Mucosa of rectum (tissue), 2 donors: ENCODE data around the gene AIFM3.

Experiments
- H3K27ac ChIP-seq, 2 donors: one replicate each; pipeline ENCODE4 v1.7.0; 2013; ENCODE audit warnings: inconsistent platforms in 2 of 2, low read depth in 2 of 2, low read length in 2 of 2
- H3K27me3 ChIP-seq, 2 donors: one replicate each; pipeline ENCODE4 v1.7.0; 2013; ENCODE audit warnings: low read length in 2 of 2; ENCODE audit not compliant: control insufficient read depth in 2 of 2, insufficient read depth in 2 of 2
- H3K36me3 ChIP-seq, 2 donors: one replicate each; pipeline ENCODE4 v1.7.0; 2013; ENCODE audit warnings: low read length in 2 of 2; ENCODE audit not compliant: control insufficient read depth in 2 of 2, insufficient read depth in 2 of 2
- H3K4me1 ChIP-seq, 2 donors: one replicate each; pipeline ENCODE4 v1.7.0; 2013; ENCODE audit warnings: low read length in 2 of 2, mild to moderate bottlenecking in 1 of 2; ENCODE audit not compliant: control insufficient read depth in 2 of 2, insufficient read depth in 2 of 2
- H3K4me3 ChIP-seq, 2 donors: one replicate each; pipeline ENCODE4 v1.7.0; 2013; ENCODE audit warnings: low read length in 2 of 2
- H3K9ac ChIP-seq, 2 donors: one replicate each; pipeline ENCODE4 v1.7.0; 2013; ENCODE audit warnings: low read length in 2 of 2, low read depth in 1 of 2, mild to moderate bottlenecking in 1 of 2
- H3K9me3 ChIP-seq, 2 donors: one replicate each; pipeline ENCODE4 v1.7.0; 2013; ENCODE audit warnings: low read length in 2 of 2; ENCODE audit not compliant: control insufficient read depth in 2 of 2
- donor health status: healthy.
- donor health status: Normal muscosa, but diverticular disease.

Gene AIFM3, protein sequence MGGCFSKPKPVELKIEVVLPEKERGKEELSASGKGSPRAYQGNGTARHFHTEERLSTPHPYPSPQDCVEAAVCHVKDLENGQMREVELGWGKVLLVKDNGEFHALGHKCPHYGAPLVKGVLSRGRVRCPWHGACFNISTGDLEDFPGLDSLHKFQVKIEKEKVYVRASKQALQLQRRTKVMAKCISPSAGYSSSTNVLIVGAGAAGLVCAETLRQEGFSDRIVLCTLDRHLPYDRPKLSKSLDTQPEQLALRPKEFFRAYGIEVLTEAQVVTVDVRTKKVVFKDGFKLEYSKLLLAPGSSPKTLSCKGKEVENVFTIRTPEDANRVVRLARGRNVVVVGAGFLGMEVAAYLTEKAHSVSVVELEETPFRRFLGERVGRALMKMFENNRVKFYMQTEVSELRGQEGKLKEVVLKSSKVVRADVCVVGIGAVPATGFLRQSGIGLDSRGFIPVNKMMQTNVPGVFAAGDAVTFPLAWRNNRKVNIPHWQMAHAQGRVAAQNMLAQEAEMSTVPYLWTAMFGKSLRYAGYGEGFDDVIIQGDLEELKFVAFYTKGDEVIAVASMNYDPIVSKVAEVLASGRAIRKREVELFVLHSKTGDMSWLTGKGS

DNA sequence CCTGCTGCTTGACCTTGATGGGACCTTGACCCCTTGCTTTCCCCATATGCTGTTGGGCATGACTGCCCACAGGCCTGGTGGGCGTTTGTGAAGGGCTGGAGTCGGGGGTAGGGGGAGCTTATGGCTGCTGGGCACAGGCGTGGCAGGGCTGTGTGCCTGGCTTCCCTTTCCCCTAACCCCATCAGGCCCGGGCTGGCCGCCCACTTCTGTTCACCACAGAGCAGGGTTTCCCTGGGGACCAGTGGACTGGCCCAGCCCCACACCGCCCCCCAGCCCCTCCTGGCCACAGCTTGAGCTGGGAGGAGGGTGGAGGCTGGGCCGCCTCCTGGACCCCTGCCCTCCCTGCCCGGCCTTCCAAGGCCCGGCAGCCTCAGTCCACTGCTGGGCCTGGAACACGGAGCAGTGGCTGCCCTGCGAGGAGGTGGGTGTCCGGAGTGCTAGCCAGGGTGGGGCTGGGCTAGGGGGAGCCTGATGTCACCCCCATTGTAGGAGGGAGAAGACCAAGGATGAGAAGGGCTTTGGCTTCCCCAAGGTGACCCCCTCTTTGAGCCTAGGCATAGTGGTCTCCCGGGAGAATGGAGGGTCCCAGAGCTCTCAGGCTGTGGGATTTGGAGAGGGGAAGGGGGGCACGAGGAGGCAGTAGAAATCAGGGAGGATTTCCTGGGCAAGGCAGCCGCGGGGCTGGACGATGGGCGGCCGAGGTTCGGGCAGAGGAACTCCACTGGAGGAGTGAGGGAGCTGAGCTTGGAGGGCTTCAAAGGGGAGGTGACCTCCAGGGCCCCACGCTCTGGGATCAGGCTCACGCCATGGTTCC, at the start of gene AIFM3:
Gene AIFM3 (plus strand): TSS at position 373 of the 814 bp plus-strand sequence. CDS start 690 bp downstream, outside the sequence.
- Histone ChIP-seq H3K9me3 (no peaks in the 10 kb centered on the region), H3K4me3 (peak within 1 kb of the TSS; percentile 42 to 62), H3K27ac (peak within 1 kb of the TSS; percentile 89 to 94), H3K9ac (peak within 1 kb of the TSS; percentile 44 to 85), H3K4me1 (peaks cover 29 to 33% of the 10 kb centered on the region in 2 donors), H3K36me3 (peaks cover 2 to 3% of the 10 kb centered on the region in 2 donors), H3K27me3 (no peaks in the 10 kb centered on the region)

DNA sequence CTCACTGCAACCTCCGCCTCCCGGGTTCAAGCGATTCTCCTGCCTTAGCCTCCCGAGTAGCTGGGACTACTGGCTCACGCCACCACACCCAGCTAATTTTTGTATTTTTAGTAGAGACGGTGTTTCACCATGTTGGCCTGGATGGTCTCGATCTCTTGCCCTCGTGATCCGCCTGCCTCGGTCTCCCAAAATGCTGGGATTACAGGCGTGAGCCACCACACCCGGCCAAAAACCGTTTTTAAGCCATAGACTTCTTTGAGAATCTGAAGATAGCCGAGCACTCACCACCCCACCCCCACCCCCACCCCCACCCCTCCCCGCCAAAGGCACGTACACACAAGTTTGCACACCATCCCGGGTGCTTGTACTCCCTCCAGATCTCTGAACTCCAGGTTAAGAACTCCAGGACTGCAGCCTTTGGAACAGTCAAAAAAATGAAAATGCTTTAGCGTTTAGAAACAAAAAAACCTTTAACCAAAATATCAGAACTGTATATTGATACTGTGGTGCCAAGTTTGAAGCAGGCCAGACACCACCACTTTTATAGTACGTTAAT, 48.3 kb upstream of the AIFM3 start:
- Histone ChIP-seq H3K4me1 (peaks cover 20 to 22% of the 10 kb centered on the region in 2 donors), H3K9ac (peak overlapping the region; percentile 56 to 99), H3K36me3 (no peaks in the 10 kb centered on the region), H3K9me3 (no peaks in the 10 kb centered on the region), H3K27me3 (no peaks in the 10 kb centered on the region), H3K27ac (peak overlapping the region; percentile 96 to 97), H3K4me3 (peak overlapping the region; percentile 97 to 99)

DNA sequence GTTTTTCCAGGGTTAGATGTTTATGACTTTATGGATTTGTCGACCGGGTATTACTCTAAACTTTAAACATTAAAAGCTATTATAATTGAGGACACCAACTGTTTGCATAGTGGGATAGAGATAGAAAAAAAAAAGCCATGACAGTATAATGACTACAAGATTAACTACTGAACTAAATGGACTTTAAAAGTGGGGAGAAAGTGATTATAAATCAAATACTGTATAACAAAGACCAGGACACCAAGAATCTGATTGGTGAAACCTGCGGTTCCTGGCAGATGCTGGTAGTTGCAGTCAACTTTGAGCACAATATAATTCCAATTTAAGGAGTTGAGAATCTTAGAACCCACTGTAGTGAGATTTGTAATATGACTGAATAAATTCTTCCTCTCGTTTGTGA, 47.3 kb upstream of the AIFM3 start:
- Histone ChIP-seq H3K27me3 (no peaks in the 10 kb centered on the region), H3K36me3 (peaks cover 0 to 2% of the 10 kb centered on the region in 2 donors), H3K9ac (peak overlapping the region; percentile 58), H3K9me3 (no peaks in the 10 kb centered on the region), H3K27ac (peak overlapping the region; percentile 19 to 62), H3K4me3 (peak overlapping the region; percentile 97 to 99), H3K4me1 (peaks cover 20 to 22% of the 10 kb centered on the region in 2 donors)

DNA sequence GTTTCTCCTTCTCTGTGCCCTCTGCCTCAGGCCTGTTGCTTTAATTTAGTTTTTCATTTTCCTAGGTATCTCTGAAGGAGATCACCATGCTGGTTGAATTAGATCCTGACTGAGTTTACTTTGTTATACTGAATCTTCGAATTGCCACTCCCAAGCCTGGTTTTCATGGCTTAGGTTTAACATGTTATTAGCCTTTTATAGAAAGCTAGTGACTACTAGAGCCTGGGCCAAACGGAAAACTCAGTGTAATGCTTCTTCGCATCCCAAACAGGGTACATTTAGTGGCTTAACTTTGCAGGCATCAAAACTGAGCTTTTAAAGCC, 46.2 kb upstream of the AIFM3 start:
- peak overlapping the region in 1 of 2 donors; percentile 14 for H3K9ac ChIP-seq
- H3K4me1 ChIP-seq = peaks cover 20 to 22% of the 10 kb centered on the region in 2 donors
- peak overlapping the region; percentile 97 to 99 for H3K4me3 ChIP-seq
- H3K9me3 ChIP-seq = no peaks in the 10 kb centered on the region
- H3K36me3 ChIP-seq = peaks cover 0 to 2% of the 10 kb centered on the region in 2 donors
- no peaks in the 10 kb centered on the region for H3K27me3 ChIP-seq
- H3K27ac ChIP-seq = peak overlapping the region; percentile 19 to 62

DNA sequence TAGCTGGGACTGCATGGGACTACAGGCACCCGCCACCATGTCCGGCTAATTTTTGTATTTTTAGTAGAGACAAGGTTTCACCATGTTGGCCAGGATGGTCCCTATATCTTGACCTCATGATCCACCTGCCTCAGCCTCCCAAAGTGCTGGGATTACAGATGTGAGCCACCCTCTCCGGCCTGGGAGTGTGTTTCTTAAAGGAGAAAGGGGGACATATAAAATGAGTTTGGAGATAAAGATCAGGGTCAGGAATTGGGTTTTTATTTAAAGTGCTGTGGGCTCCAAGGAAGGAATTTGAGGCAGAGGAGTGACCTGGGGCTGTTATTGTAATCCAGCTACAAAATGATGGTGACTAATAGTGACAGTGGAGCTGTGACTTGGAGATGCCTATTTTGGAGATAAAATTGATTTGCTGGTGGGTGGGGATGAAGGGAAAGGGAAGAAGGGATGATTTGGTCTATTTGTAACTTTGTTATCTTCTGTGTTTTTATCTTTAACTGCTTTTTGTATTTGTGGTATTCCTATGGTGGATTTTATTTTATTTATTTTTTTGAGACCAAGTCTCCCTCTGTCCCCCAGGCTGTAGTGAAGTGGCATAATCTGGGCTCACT, 44.8 kb upstream of the AIFM3 start:
- peaks cover 0 to 2% of the 10 kb centered on the region in 2 donors for H3K36me3 ChIP-seq
- no peak overlapping the region for H3K27ac ChIP-seq
- H3K9ac ChIP-seq = no peak overlapping the region
- H3K27me3 ChIP-seq = no peaks in the 10 kb centered on the region
- H3K9me3 ChIP-seq = no peaks in the 10 kb centered on the region
- H3K4me3 ChIP-seq = no peak overlapping the region
- H3K4me1 ChIP-seq = peaks cover 17 to 23% of the 10 kb centered on the region in 2 donors

DNA sequence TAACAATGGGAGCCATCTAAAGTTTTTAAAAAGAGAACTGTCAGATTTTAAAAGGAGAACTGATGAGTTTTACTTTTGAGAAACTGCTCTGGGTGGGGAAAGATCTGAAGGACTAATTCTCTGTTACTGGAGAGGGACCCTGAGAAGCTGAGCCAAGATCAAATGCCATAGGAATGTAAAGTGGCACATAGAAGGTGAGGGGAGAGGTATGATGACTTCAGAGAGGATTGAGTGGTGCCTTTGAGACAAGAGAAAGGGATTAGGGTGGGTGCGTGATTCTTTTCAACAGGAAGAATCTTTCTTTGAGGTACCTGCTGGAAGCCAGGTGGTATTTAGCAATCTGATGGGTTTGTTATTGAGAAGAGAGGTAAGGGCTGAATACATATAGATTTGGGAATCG, 40.8 kb upstream of the AIFM3 start:
- no peak overlapping the region for H3K4me3 ChIP-seq
- H3K27me3 ChIP-seq = no peaks in the 10 kb centered on the region
- no peak overlapping the region for H3K27ac ChIP-seq
- no peak overlapping the region for H3K9ac ChIP-seq
- peaks cover 0 to 3% of the 10 kb centered on the region in 2 donors for H3K36me3 ChIP-seq
- no peaks in the 10 kb centered on the region for H3K9me3 ChIP-seq
- H3K4me1 ChIP-seq = peaks cover 5 to 10% of the 10 kb centered on the region in 2 donors

DNA sequence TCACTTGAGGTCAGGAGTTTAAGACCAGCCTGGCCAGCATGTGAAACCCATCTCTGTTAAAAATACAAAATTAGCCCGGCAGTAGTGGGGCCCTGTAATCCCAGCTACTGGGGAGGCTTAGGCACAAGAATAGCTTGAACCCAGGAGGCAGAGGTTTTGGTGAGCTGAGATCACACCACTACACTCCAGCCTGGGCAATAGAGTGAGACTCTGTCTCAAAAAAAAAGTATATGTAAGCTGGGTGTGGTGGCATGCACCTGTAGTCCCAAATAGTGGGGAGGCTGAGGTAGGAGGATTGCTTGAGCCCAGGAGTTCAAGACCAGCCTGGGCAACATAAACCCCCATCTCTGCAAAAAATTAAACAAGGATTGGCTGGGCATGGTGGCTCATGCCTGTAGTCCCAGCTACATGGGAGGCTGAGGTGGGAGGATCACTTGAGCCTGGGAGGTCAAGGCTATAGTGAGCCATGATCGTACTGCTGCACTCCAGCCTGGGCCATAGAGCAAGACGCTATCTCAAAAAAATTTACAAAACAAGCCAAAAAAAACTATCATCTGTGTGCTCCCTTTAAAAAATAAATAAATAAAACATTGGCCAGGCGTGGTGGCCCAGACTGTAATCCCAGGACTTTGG, 39.0 kb upstream of the AIFM3 start:
- Histone ChIP-seq H3K9ac (no peak overlapping the region), H3K36me3 (peaks cover 0 to 5% of the 10 kb centered on the region in 2 donors), H3K4me1 (peaks cover 0 to 7% of the 10 kb centered on the region in 2 donors), H3K4me3 (no peak overlapping the region), H3K27ac (no peak overlapping the region), H3K9me3 (no peaks in the 10 kb centered on the region), H3K27me3 (no peaks in the 10 kb centered on the region)

DNA sequence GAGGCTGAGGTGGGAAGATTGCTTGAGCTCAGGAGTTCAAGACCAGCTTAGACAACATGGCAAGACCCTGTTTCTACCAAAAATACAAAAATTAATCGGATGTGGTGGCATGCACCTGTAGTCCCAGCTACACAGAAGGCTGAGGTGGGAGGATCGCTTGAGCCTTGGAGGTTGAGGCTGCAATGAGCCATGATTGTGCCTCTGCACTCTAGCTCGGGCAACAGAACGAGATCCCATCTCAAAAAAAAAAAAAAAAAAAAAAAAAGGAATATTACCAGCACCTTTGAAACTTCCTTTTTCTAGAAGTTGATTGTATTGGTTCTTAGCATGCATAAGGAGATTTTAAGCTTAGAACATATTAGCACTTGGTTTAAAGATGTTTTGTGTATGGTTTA, 38.5 kb upstream of the AIFM3 start:
- H3K36me3 ChIP-seq = peaks cover 0 to 5% of the 10 kb centered on the region in 2 donors
- H3K4me3 ChIP-seq = no peak overlapping the region
- peaks cover 0 to 7% of the 10 kb centered on the region in 2 donors for H3K4me1 ChIP-seq
- no peaks in the 10 kb centered on the region for H3K9me3 ChIP-seq
- H3K9ac ChIP-seq = no peak overlapping the region
- no peaks in the 10 kb centered on the region for H3K27me3 ChIP-seq
- H3K27ac ChIP-seq = no peak overlapping the region

DNA sequence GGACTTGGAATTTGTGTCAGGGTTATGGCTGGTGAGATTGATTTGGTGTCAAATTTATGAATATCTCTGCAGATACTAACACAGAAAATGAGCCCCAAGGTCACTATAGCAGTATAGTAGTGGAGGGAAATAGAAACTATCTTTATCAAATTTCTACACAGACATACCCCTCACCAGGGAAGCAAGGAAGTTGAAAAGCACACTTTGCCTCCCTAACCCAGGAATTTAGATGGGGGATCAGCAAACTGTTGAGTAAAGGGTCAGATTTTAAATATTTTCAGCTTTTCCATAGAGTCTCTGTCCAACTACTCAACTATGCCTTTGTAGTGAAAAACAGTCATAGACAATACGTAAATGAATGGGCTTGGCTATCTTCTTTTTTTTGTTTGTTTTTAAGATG, 37.1 kb upstream of the AIFM3 start:
- Histone ChIP-seq H3K27ac (no peak overlapping the region), H3K9ac (no peak overlapping the region), H3K4me1 (peaks cover 0 to 7% of the 10 kb centered on the region in 2 donors), H3K27me3 (no peaks in the 10 kb centered on the region), H3K36me3 (peaks cover 4 to 7% of the 10 kb centered on the region in 2 donors), H3K9me3 (no peaks in the 10 kb centered on the region), H3K4me3 (no peak overlapping the region)
